Astrocyte (in vitro differentiated cells and primary cell): ENCODE data around the gene SECISBP2.

ENCODE experiments used
- CTCF ChIP-seq: IDR thresholded peaks from 2 replicates; pipeline ENCODE4 v1.5.1; 2011; ENCODE audit warnings: low read depth, mild to moderate bottlenecking, inconsistent platforms, low read length, moderate library complexity; ENCODE audit not compliant: insufficient read depth
- EZH2 ChIP-seq: IDR thresholded peaks from 2 replicates; pipeline ENCODE4 v1.6.1; 2012; ENCODE audit warnings: mild to moderate bottlenecking, low read length, inconsistent platforms; ENCODE audit not compliant: insufficient read depth

- TF ChIP-seq CTCF (no peak), EZH2 (no peak)
Observed at GRCh38 chr9:89405826-89406225, 87.5 kb downstream of the SECISBP2 start.
